HG03280 (cell line): ENCODE results near the gene TSPAN10.
A peak's percentile ranks its signal among the peaks of the same experiment; 100 is the strongest.
"Not testable (repeated sequence)": the region's sequence is repeated elsewhere in the genome, so short reads cannot be mapped to it uniquely, and the experiment has no call there.

Source experiments
- ATAC-seq: cut with Tn5 transposase; IDR thresholded peaks from one replicate; pipeline ENCODE4 v1.9.1; 2021; ENCODE audit warnings: mild to moderate bottlenecking, moderate library complexity; ENCODE audit not compliant: unreplicated experiment

Gene TSPAN10

DNA sequence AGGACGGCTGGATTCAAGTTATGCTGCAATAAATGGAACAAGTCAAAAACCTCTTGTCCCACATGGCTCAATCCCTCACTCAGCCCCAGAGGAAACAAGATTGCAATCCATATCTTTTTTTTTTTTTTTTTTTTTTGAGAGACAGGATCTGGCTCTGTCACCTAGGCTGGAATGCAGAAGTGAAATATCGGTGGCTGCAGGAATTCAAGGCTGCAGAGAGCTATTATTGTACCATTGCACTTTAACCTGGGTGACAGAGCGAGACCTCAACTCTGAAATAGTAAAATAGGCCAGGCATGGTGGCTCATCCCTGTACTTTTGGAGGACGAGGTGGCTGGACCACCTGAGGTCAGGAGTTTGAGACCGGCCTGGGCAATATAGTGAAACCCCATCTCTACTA lies 22.0 kb downstream of the TSPAN10 start:
- no peak for ATAC-seq

DNA sequence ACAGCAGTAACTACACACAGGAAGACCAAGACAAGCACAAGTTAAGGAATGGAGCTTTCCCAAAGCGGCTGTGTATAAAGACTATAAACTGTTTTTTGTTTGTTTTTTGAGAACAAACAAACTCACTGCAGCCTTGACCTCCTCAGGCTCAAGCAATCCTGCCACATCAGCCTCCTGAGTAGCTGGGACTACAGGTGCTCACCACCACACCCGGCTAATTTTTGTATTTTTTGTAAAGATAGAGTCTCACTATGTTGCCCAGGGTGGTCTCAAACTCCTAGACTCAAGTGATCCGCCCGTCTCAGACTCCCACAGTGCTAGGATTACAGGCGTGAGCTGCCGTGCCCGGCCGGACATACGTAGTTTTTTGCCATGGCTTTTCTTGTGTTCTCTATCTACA lies 23.4 kb downstream of the TSPAN10 start:
- no peak for ATAC-seq

DNA sequence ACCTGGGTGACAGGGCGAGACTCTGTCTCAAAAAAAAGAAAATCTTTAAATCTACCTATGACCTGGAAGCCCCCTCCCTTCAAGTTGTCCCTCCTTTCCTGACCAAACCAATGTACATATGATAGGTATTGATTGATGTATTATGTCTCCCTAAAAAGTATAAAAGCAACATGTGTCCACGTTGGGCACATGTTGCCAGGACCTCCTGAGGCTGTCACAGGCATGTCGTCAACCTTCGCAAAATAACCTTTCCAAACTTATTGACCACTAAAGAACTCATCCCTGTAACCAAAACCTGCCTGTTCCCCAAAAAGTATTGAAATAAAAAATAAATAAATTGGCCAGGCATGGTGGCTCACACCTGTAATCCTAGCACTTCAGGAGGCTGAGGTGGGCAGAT lies 25.0 kb downstream of the TSPAN10 start:
- no peak for ATAC-seq

DNA sequence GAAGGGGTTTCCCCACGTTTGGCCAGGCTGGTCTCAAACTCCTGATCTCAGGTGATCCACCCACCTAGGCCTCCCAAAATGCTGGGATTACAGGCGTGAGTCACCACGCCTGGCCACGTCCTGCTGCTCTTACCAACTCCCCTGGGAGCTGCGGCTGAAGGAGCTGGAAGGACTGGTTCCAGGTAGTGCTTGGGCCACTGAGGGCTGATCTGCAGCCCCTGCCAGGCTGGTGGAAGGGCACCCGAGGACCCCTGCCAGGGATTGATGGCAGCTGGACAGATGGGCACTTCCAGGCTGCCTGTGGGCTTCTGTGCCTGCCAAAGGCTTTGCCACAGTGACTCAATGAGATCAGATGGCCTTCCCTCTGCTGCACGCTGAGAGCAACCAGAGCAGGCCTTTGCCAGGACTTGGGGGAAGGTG lies 27.1 kb downstream of the TSPAN10 start:
- no peak for ATAC-seq

DNA sequence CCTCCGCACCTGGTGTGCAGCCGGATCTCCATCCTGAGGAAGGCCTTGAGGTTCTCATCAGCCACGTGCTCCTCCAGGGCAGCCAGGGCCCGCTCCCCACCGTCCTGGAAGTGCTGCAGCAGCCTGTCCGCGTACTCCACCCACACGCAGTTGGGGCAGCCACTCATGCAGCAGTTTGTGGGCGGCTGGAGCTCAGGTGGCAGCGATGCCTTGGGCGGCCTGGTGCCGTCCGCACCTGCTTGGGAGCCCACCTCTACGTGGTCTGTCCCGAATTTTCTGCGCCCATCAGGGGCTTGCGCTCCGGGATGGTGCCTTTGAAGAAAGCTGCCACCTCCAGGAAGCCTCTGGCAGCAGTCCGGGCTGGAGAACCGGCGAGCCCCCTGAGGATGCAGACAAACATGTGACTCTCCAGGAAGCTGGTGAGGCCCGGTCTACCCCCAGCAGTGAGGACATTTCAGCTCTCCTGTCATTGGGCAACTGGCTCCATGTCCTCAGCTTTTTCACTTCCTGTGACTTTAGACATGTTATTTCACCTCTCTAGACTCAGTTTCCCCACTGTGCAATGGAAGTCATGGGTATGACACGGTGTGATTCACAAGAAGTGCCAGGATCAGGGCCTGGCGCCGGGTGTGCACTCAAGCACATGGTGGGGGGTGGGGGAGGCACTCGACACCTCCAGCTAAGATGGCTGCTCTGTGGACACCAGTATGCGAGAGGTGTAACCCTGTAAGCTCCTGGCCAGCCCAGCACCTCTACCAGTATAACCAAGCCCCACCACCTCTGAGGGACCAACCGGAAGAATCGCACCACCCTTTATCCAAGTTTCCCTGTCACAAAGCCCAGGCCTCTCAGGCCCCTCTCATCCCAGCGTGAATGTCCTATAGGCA lies 28.5 kb downstream of the TSPAN10 start:
- no peak for ATAC-seq

DNA sequence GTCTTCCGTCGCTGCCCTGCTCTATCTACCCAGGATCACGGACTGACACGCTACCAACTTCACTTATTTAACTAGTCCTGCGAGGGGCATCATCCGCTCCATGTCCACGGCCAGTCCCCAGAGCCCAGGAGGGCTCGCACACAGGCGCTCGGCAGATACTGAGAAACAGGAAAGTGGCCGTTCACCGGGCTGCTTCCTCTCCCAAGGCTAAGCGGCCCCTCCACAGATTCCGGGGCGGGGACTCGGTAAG lies 29.0 kb downstream of the TSPAN10 start:
- ATAC-seq = peak; percentile 6

DNA sequence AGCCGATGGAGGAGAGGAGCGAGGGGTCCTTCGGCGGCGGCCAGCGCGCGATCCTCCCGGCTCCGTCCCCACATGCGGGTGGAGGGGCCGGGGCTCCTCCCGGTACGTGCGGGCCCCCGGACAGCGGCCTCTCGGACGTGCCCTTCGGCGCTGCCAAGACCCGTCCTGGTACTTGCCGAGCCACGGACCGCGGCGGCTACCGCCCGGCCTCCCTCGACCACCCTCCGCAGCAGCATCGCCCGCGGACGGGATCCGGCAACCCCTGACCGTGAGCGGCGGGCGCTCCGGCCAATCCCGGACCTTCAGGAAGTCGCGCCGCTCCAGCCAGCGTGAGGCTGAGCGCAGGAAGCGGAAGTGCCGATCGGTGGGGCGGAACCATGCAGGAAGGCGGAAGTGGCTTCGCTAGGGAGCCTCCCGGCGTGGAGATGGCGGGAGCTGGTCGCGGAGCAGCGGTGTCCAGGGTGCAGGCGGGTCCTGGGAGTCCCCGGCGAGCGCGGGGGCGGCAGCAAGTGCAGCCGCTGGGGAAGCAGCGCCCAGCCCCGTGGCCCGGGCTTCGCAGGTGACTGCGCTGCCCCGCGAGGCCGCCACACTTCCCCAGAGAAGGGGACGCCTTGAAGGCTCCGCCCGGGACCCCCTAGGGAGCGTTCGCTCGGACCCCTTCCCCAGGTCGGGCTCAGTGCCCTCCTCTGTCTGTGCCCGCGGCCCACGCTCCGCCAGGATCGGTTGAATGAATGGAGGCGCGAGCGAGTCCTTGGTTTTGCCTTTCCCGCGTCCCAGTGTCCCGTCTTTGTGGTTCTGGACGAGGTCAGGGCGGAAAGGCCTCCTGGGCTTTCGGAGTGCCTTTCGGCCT lies 29.6 kb downstream of the TSPAN10 start, which contains the start of the genes CCDC137 and OXLD1:
TSS of gene CCDC137 (plus strand) at position 396 of the 850 bp plus-strand sequence. CDS start at position 426, 30 bp downstream.
TSS of gene OXLD1 (minus strand) at position 264 of the 850 bp plus-strand sequence. CDS start at position 236, 28 bp downstream.
- ATAC-seq = peak; percentile 97

DNA sequence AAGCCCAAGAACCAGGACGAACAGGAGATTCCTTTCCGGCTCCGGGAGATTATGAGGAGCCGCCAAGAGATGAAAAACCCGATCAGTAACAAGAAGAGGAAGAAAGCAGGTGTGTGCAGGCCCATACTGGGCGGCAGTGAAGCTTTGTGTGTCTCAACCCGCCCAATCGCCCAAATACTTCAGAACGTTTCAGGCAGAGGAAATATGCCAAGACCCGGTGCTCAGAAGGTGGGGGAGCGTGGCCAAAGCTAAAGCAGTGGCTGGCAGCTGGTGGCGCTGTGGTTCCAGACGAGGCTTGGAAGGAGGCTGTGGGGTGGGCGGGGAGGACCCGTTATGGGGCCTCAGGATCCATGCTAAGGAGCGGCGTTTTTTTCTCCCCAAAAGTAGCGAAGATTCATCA lies 30.8 kb downstream of the TSPAN10 start:
- ATAC-seq = no peak

DNA sequence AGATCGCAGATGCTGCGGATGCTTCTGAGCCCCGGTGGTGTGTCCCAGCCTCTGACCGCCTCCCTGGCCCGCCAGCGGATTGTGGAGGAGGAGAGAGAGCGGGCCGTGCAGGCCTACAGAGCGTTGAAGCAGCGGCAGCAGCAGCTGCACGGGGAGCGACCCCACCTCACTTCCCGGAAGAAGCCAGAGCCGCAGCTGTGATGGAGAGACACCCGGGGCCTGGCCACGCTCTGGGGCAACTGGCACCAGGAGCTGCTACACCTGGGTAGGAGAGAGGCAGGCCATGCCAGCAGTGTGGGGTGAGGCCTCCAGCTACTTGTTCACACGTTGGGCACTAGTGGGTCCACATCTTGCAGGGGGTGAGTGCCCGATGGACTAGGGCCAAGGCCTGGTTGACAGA lies 35.5 kb downstream of the TSPAN10 start:
- ATAC-seq = no peak

DNA sequence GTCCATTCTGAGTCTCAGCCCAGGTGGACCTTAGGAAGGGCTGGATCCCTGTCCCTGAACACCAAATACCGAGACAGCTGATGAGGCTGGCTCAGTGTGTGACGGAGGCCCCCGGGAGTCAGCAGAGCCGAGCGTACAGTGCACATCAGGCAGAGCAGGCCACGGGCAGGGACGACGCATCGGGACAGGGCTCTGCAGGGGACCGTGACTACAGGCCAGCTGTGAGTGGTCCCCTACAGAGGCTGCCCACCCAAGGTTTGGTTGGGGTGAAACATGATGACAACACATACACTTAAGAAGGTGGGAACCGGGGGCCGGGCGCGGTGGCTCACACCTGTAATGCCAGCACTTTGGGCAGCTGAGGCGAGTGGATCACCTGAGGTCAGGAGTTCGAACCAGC lies 36.0 kb downstream of the TSPAN10 start:
- ATAC-seq = no peak

DNA sequence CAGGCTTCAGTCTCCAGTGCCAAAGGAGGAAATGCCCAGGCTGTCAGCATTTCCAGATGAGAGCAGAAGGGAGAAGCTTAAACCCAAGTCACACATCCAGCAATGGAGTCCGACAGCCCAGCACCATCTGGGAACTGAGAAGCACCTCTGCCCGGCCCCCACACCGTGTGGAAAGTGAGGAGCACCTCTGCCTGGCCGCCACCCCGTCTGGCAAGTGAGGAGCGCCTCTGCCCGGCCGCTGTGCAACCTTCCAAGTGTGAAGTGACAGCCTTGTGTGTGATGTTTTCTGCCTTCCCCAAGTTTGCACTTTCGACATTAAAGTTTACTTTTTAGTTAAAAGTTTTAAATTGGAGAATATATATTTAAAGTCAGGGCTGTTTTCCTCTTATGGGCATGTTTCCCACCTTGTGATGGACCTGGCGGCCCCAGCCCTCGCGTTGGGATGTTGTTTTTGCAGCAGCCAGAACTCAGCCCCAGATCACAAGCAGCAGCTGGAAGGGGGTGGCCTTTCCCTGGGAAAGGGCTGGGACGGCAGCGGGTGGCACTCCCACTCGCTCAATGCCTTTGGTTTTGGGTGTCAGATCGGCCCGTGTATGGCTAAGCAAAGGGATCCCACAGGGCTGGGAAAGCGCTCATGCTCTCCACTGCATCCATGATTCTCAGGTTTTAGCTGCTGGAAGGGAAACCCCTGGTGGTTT lies 36.7 kb downstream of the TSPAN10 start:
- no peak for ATAC-seq

DNA sequence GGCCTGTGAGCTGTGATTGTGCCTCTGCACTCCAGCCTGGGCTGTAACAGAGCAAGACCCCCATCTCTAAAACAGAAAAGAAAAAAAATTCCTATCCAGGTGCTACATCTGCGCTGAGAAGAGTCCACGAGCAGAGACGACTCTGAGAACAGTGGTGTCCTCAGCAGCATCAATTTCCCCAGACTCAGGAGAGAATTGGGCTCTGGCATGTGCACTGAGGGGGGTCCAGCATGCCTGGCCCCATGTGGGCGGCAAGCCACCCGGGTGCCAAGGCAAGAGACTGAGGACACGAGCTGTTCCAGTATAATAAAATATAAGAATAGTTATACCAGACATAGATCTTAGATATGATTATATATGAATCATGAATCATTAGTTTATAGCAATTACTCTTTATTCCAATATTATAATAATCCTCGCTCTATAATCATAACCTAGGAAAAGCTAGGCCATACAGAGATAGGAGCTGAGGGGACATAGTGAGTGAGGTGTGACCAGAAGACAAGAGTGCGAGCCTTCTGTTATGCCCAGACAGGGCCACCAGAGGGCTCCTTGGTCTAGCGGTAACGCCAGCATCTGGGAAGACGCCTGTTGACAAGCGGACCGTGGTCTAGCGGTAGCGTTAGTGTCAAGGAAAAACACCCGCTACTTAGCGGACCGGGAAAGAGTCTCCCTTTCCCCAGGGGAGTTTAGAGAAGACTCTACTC lies 38.7 kb downstream of the TSPAN10 start:
- not testable (repeated sequence) for ATAC-seq

DNA sequence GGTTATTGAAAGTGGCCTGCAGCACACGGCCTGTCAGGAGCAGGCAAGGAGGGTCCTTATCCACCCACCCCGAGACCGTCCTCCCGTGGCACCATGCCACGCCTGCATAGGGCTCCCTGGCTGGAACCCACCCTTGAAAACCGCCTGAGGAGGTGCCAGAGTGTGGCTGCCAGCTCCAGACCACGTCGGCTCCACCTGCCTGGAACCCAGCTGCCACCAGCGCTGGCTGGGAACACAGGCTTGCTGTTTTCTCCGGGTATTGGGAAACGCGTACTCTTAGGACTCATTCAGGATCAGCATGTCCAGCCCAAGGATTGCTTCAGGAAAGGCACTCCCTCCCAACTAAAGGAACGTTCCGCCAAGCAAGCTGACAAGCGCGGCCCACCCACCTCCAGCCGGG lies 39.9 kb downstream of the TSPAN10 start:
- no peak for ATAC-seq

DNA sequence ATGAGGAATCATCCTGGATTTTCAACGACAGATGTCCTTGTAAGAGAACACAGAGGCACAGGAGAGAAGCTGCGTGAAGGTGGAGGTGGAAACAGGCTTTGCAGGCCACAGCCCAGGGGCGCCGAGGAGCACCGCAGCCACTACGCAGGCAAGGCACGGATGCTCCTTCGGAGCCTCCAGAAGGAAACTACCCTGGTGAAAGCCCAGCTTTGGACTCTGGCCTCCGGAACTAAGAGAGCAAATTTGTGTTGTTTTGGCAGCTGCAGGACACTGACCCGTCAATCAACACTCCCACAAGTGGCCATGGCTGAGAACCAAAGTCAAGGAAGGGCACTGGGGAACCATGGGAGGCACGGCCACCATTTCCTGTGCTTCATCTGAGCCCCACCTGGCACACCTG lies 43.2 kb downstream of the TSPAN10 start:
- no peak for ATAC-seq

DNA sequence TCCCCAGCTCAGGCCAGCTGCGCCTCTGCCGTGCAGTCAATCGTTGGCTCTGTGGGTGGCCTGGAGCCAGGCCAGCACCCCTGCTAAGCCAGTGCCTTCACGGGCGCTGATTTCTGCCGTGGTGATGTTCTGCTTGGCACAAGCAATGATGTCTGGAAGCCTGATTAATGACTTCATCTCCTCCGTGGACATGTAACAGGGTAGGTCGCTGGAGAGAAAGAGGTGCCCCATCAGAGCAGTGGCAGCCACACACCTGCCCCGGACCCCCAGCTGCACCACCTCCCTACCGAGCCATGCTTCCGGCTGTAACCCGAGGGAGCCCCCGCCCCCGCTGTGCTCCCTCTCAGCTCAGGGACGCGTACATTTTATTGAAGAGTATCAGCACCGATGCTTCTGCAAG lies 44.7 kb downstream of the TSPAN10 start:
- no peak for ATAC-seq

DNA sequence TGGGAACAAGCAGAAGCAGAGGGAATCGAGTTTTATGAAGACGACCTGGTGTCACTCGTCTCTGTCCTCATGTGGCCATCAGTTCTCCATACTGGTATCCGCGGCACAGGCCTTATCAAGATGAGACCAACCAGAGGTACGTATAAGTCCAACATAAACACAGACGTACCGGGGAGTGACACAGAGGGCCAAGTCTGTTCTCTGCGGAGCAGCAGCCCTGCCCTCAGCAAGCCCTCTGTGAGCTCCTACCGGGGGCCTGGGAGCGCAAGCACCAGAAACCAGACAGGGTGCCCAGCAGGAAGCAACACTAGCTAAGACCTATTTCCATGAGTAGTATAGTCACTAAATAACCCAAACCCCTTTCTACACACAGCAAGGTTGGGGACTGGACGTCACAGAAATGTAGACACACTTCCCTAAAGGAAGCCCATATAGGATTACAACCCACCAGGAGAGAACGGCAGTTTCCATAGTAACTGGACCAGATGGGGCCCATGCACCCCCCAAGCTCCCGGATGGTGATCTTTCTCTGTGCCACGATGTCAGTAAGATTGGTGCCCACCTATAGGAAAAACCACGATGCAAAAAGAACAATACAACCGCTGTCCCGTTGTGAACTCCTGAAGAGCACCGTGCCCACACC lies 45.7 kb downstream of the TSPAN10 start:
- ATAC-seq = no peak

DNA sequence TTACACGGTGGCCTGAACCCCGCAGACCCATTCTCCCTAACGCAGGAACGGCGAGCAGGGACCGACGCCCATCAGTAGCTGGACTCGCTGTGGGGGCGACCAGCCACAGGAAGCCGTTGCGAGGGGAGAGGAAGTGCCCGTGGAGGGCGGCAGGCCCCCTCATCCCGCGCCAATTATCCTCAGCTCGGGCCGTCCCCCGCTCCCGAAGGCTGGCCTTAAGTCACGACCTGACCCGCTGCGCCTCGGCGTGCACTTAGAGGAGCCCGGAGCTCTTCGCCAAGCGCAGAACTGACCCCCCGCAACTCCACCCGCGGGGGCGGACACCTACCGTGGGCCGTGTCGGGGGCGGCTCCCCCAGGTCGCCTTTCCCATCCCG lies 46.2 kb downstream of the TSPAN10 start:
- ATAC-seq = no peak

DNA sequence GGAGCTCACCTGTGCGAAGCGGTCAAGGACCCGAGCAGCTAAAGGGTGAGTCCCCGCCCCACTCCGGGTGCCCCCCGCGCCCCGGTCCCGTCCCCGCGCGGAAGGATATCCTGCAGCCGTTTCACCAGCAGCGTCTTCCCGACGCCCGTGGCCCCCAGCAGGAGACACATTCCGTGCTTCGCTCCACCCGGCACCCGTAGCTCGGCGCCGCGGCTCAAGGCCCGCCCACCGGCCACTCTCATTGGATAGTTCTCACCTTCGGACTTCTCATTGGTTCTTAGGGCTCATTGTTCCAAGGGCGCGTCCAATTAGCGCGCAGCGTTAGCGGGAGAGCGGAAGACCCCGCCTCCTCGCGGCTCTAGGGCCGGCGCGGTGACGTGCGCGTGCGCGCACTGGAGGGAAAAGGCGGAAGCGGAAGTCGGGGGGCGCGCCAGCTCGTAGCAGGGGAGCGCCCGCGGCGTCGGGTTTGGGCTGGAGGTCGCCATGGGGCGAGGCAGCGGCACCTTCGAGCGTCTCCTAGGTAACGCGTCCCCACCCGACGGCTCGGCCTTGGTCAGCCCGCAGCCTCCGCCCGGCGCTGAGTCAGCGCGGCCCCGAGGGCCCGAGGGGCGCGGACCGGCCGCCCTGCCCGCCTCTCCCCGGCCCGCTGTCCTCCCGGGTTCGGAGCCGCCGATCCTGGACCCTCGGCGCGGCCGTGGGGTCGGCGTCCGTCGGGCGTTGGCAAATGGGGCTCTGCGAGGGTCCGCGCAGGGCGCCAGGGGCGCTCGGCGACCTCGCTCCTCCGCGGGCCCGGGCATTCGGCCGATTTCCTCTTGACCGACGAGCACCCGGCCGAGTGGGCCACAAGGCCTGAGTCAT lies 46.8 kb downstream of the TSPAN10 start, which contains the start of the genes ARL16 and HGS:
TSS of gene ARL16 (minus strand) at position 214 of the 858 bp plus-strand sequence. CDS start at position 170, 44 bp downstream.
TSS of gene HGS (plus strand) at position 428 of the 858 bp plus-strand sequence. CDS start at position 484, 56 bp downstream.
- peak; percentile 95 for ATAC-seq

DNA sequence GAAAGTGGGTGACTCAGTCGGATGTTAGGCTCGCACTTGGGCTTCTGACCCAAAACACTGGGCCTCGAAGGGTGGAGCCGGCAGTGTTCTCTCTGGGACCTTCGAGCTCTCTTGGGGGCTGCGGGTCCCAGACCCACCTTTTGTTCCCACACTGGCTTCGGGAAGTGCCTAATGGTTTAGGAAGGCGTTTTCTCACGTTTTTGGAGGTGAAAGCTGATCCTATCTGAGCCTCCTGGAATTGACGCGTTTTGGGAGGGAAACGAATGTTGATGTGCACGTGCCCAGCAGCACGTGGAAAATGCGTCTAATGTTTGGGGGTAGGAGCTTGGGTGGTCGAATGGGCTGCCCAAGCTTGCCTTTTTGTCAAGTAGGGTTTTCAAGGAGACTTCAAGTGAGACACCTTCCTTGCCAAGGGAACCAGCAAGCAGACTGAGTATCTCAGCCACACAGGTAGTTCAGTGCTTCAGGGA lies 47.5 kb downstream of the TSPAN10 start:
- ATAC-seq = no peak
